Thoracic aorta (tissue), 2 donors: ENCODE data around the gene CD72. TPM values are rescaled to one million over a fixed set of nuclear protein-coding genes. Genes with fewer than 3 reads are reported as not detected.
A peak's percentile ranks its signal among the peaks of the same experiment; 100 is the strongest.

Experiments used
- ATAC-seq: fragments of 150-250 bp; one replicate; pipeline ENCODE4 v1.8.0; 2017; ENCODE audit warnings: low read depth; ENCODE audit not compliant: insufficient number of reproducible peaks, low FRiP score
- DNase-seq: peaks from one replicate; pipeline ENCODE4 v3.0.0-alpha.2; 2020; ENCODE audit warnings: low spot score
- H3K27ac ChIP-seq, 2 donors: fragments of 200-600 bp; sonication (generic); 1 replicate in 1 of 2; 2 replicates in 1 of 2; pipeline ENCODE4 v1.5.1; 2016; ENCODE audit warnings: mild to moderate bottlenecking in 2 of 2, moderate library complexity in 2 of 2
- H3K27me3 ChIP-seq: fragments of 200-600 bp; sonication (generic); replicated peaks from 2 replicates; pipeline ENCODE4 v1.6.0; 2016; ENCODE audit warnings: mild to moderate bottlenecking; ENCODE audit not compliant: insufficient read depth
- H3K36me3 ChIP-seq: fragments of 200-600 bp; sonication (generic); one replicate; pipeline ENCODE4 v1.5.1; 2016
- H3K4me1 ChIP-seq, 2 donors: fragments of 200-600 bp; sonication (generic); 1 replicate in 1 of 2; 2 replicates in 1 of 2; pipeline versions ENCODE4 v1.5.1 to v1.6.0; 2016; ENCODE audit warnings: low read depth in 2 of 2, mild to moderate bottlenecking in 1 of 2; ENCODE audit not compliant: control insufficient read depth in 1 of 2
- H3K4me3 ChIP-seq: fragments of 200-600 bp; sonication (generic); 2 replicates; pipeline ENCODE4 v1.5.1; 2016; ENCODE audit warnings: mild to moderate bottlenecking
- H3K9me3 ChIP-seq: fragments of 200-600 bp; sonication (generic); 2 replicates; pipeline ENCODE4 v1.5.1; 2016
- total RNA-seq, 2 donors: library from RNA; depleted of rRNA; stranded (reverse); fragments of >200 nt; gene quantifications; one replicate each; pipeline versions ENCODE4 v1.1.0 to v1.2.3, GENCODE V29; 2016
- TF ChIP-seq, protein P1 (sequence below): fragments of 200-600 bp; sonication (generic); IDR thresholded peaks from one replicate; pipeline ENCODE4 v1.5.1; 2019; ENCODE audit warnings: antibody characterized with exemption

The CD72 gene
- total RNA-seq, 2 donors from 2014 or later: 2.2 to 9.9 TPM

DNA sequence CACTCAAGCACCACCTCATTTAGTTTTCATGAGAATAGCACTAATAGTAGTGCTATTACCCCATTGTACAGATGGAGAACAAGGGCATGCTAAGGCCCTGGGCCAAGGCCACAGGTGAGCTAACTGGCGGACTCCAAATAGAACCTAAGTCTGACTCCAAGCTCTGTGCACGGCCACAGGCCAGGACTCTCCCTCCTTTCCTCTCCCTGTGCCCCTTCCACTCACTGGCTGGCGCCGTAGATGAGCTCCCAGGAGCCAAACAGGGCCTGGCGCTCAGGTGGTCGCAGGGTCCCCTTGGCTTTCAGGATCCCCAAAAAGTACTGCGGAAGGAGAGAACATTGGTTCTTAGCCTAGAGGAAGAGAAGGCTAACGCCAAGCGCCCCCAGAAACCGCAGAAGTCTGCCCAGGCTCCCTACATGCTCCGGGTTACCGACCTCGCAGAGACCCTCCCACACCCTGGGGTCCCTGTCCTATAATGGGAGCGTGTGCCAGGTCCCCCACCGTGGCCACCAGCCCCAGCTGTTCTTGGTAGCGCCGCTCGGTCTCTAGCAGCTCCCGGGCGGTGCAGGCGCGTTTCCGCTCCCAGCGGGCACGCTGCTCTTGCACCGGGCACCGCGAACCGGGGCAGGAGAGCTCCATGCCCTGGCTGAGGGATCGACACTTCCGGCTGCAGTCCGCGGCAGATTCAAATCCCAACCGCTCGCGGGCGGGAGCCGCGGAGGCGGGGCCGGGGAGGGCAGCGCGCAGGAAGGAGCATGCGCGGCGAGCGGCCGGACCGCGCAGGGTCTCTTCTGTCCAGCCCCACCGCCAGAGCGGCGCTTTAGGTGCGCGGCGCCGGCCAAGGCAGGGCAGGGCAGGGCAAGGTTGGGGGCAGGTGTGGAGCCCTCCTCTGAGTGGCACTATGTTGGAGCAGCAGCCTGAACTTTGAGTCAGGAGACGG is 46.6 kb upstream of the CD72 start, which contains the start of gene ARHGEF39:
Gene ARHGEF39, minus strand, starts transcription at position 665 of the 940 bp plus-strand sequence. Its CDS starts 26 bp downstream, at position 639.
- Histone ChIP-seq H3K4me1 (peaks cover 32 to 49% of the 10 kb centered on the region in 2 donors), H3K27ac (peak within 1 kb of the TSS; percentile 99), H3K4me3 (peak within 1 kb of the TSS; percentile 73), H3K9me3 (no peaks in the 10 kb centered on the region), H3K36me3 (peaks cover 10% of the 10 kb centered on the region), H3K27me3 (no peaks in the 10 kb centered on the region)
- TF ChIP-seq, protein P1, sequence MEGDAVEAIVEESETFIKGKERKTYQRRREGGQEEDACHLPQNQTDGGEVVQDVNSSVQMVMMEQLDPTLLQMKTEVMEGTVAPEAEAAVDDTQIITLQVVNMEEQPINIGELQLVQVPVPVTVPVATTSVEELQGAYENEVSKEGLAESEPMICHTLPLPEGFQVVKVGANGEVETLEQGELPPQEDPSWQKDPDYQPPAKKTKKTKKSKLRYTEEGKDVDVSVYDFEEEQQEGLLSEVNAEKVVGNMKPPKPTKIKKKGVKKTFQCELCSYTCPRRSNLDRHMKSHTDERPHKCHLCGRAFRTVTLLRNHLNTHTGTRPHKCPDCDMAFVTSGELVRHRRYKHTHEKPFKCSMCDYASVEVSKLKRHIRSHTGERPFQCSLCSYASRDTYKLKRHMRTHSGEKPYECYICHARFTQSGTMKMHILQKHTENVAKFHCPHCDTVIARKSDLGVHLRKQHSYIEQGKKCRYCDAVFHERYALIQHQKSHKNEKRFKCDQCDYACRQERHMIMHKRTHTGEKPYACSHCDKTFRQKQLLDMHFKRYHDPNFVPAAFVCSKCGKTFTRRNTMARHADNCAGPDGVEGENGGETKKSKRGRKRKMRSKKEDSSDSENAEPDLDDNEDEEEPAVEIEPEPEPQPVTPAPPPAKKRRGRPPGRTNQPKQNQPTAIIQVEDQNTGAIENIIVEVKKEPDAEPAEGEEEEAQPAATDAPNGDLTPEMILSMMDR: no peak
- ATAC-seq (peak; percentile 29), DNase-seq (no peak)

DNA sequence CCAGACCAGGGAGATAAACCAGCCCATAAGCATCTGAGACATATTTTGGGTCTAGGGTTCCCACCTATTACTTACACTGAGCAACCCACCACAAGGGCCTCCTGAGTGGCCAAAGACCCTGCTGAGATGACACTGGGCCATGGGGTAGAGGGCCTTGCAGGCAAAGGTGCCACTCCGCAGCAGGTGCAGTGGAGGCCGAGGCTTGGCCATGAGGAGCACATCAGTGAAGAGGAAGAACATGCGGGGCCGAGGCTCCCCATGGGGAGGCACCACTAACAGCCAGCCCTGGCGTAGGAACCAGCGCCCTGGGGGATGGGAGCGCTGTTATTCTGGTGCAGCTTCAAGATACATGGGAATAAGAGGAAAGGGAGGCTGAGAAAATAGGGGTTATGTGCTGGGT is 44.2 kb upstream of the CD72 start:
- Histone ChIP-seq H3K27me3 (no peaks in the 10 kb centered on the region), H3K4me1 (peaks cover 34 to 53% of the 10 kb centered on the region in 2 donors), H3K27ac (peak overlapping the region; percentile 99), H3K36me3 (peaks cover 10% of the 10 kb centered on the region), H3K4me3 (no peak overlapping the region), H3K9me3 (no peaks in the 10 kb centered on the region)
- no peak for DNase-seq
- ATAC-seq: no peak
- TF ChIP-seq, protein P1: no peak

DNA sequence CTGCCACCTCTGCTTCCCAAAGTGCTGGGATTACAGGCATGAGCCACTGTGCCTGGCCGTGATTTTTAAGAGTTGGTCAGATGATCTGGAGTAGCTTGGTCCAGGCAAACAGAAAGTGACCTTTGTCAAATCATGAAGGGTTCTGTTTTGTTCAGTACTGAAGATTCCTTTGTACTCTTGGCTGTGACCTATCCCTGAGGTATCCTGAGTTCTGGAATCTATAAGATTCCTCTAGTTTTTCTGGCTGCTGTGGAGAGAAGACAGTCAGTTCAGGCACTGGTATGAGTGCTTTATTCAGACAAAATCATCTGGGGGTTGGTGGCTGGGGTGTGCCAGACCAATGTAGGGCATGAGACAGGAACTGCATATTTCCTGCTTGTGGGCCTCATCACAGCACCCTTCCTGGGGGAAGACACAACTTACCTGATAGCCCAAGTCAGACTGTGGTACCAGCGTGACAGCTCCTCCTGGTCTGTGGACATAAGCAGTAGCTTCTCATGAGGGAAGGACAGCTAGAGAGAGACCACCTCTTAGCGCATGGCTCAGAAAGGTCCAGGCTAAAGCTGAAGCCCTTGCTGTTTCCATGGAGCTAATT is 43.6 kb upstream of the CD72 start:
- no peak overlapping the region for H3K4me3 ChIP-seq
- peaks cover 34 to 58% of the 10 kb centered on the region in 2 donors for H3K4me1 ChIP-seq
- DNase-seq: no peak
- H3K9me3 ChIP-seq: no peaks in the 10 kb centered on the region
- H3K27me3 ChIP-seq: no peaks in the 10 kb centered on the region
- TF ChIP-seq, protein P1: no peak
- peak overlapping the region; percentile 99 for H3K27ac ChIP-seq
- no peak for ATAC-seq
- H3K36me3 ChIP-seq: peaks cover 10% of the 10 kb centered on the region

DNA sequence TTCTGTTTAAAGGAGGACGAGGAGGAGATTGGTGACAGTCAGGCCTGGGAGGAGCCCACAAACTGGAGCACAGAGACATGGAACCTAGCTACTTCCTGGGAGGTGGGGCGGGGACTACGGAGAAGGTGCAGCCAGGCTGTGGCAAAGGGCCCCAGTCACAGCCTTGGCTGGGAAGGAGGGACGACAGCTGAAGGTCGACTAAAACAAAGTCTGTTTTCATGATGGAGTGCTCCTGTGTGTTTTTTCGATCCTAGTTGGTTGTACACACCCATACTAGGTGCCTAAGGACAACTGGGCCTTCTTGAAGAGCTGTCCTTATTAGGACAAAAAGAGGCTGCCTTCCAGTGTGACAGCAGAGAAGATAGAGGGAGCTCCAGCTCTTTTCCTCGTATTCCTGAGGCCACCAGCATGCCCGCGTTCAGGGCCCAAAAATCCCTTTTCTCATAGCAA is 42.8 kb upstream of the CD72 start:
- H3K36me3 ChIP-seq: peaks cover 10% of the 10 kb centered on the region
- peaks cover 34 to 64% of the 10 kb centered on the region in 2 donors for H3K4me1 ChIP-seq
- H3K9me3 ChIP-seq: no peaks in the 10 kb centered on the region
- TF ChIP-seq, protein P1: peak; percentile 42
- no peak for DNase-seq
- H3K27ac ChIP-seq: peak overlapping the region; percentile 99
- H3K4me3 ChIP-seq: peak overlapping the region; percentile 98
- H3K27me3 ChIP-seq: no peaks in the 10 kb centered on the region
- no peak for ATAC-seq

DNA sequence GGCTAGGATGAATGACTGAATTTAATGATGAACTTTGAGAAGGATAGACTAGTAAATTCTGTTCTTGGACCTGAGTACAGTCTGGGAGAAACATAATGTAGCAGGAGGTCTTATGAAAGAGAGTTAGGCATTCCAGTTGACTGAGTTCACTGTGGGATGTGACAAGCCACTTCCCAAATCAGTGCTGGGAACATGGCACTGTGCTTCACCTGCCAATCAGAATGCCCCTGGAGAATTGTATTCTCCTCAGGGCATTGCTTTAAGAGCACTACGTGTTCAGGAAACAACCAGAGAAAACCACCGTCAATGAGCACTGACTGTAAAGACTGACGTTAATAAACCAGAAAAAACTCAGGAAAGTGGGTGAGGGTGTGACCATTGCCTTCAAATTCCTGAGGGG is 41.1 kb upstream of the CD72 start:
- peak; percentile 66 for ATAC-seq
- H3K27me3 ChIP-seq: no peaks in the 10 kb centered on the region
- H3K27ac ChIP-seq: peak overlapping the region; percentile 99
- peak overlapping the region; percentile 98 for H3K4me3 ChIP-seq
- H3K9me3 ChIP-seq: no peaks in the 10 kb centered on the region
- peaks cover 10% of the 10 kb centered on the region for H3K36me3 ChIP-seq
- TF ChIP-seq, protein P1: no peak
- peaks cover 22 to 53% of the 10 kb centered on the region in 2 donors for H3K4me1 ChIP-seq
- no peak for DNase-seq
